ENCODE measurements around the gene GK2.

The GK2 gene

GRCh38 chr4:79385641-79386040 lies 22.4 kb downstream of the GK2 start:
- no peak for DNase-seq (ENCODE audit: low spot score)

- DNase-seq (ENCODE audit: low spot score), result no peak
These were observed 26.9 kb downstream of the GK2 start for GRCh38 chr4:79381161-79381560.

- DNase-seq (ENCODE audit: low spot score), result no peak
These were observed 38.0 kb downstream of the GK2 start for GRCh38 chr4:79370026-79370425.

- no peak for DNase-seq (ENCODE audit: low spot score)
These were observed 40.9 kb downstream of the GK2 start for GRCh38 chr4:79367096-79367495.

GRCh38 chr4:79366422-79366821 lies 41.6 kb downstream of the GK2 start:
- DNase-seq (ENCODE audit: low spot score), result no peak

- DNase-seq (ENCODE audit: low spot score), result no peak
These were observed 44.0 kb downstream of the GK2 start for GRCh38 chr4:79364061-79364460.

- DNase-seq (ENCODE audit: low spot score), result no peak
These were observed 45.4 kb downstream of the GK2 start for GRCh38 chr4:79362626-79363025.

GRCh38 chr4:79360006-79360405 lies 48.0 kb downstream of the GK2 start:
- DNase-seq (ENCODE audit: low spot score), result no peak

- no peak for DNase-seq (ENCODE audit: low spot score)
These were observed 49.6 kb downstream of the GK2 start for GRCh38 chr4:79358438-79358837.

GRCh38 chr4:79357365-79357764 lies 50.7 kb downstream of the GK2 start:
- no peak for DNase-seq (ENCODE audit: low spot score)
